Astrocyte (in vitro differentiated cells and primary cell): ENCODE data around the gene PKD2.

Experiments
- CTCF ChIP-seq: IDR thresholded peaks from 2 replicates; pipeline ENCODE4 v1.5.1; 2011; ENCODE audit warnings: low read depth, mild to moderate bottlenecking, inconsistent platforms, low read length, moderate library complexity; ENCODE audit not compliant: insufficient read depth
- EZH2 ChIP-seq: IDR thresholded peaks from 2 replicates; pipeline ENCODE4 v1.6.1; 2012; ENCODE audit warnings: mild to moderate bottlenecking, low read length, inconsistent platforms; ENCODE audit not compliant: insufficient read depth

- no peak for TF ChIP-seq CTCF
- TF ChIP-seq EZH2: no peak
Measured at GRCh38 chr4:88006956-88007303, 505 bp upstream of the PKD2 start.
